Stimulated activated CD8-positive, alpha-beta memory T cell treated with anti-CD3 and anti-CD28 coated beads, Interleukin-7, amount 100 ng/mL, for 48 hours (primary cell): ENCODE results near the gene PRSS38.
A peak's percentile ranks its signal among the peaks of the same experiment; 100 is the strongest.

ENCODE experiments used
- DNase-seq, 2 donors: peaks; one replicate each; pipeline ENCODE4 v3.0.0-alpha.2; 2020; ENCODE audit warnings: low read depth in 1 of 2; ENCODE audit errors: extremely low read depth in 1 of 2

The PRSS38 gene

DNA sequence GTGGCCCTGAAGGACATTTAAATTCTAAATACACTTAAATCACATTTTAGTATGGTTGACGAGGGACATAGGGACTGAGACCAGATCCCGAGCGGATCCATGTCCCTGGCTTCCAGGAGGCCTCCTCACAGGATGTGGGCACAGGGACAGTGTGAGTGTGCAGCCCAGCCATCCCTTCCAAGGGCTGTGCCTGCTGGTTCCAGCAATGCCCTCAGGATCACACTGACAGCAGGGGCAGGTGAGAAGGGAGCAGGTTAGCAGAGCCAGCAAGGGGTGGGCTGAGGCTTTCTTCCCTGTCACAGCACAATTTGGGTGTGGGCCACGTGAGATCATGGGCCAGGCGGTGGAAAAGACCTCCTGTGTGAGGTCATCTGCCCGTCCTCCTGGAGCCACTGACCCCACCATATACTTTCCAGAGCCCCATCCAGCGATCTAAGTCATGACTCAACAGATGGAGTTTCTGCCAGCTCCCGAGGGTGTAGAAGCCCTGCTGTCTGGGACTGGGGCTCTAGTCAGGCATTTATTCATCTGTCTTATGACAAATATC is 37.0 kb upstream of the PRSS38 start:
- DNase-seq = no peak

DNA sequence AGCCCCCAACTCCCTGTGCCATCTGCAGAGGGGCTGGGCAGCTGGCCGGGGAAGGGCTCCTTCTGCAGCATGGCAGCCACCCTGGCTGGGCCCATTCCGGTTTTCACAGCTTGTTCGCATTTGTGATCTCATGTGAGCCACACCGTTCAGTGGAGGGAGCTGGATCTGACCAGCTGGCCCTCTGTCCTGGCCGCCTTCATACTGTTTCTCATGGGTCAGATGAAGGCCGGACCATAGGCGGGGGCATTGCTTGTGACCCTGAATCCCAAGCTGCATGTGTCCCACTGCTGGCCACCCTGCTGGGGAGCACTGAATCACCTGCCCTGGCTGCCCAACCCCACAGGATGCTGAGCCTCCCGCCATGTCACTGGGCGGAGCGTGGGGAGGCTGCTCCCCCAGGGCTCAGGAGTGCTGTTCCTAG is 36.4 kb upstream of the PRSS38 start:
- no peak for DNase-seq

DNA sequence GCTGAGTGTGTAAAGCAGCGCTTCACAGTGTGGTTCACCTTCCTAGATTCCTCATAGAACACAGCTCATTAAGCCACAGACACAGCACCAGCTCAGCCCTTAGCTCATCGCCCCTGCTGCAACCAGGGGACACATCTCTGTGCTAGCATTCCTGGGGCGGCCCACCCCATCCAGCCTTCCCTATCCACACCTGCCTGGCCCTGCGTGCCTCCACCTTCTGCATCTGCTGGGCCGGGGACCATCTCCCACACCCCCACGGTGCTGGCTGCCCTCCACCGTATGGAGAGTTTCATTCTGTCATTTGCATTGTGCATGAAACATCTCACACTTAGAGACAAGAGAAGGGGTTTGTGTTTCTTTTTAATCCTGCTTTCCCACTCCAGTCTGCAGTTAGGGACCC is 35.8 kb upstream of the PRSS38 start:
- DNase-seq = no peak

DNA sequence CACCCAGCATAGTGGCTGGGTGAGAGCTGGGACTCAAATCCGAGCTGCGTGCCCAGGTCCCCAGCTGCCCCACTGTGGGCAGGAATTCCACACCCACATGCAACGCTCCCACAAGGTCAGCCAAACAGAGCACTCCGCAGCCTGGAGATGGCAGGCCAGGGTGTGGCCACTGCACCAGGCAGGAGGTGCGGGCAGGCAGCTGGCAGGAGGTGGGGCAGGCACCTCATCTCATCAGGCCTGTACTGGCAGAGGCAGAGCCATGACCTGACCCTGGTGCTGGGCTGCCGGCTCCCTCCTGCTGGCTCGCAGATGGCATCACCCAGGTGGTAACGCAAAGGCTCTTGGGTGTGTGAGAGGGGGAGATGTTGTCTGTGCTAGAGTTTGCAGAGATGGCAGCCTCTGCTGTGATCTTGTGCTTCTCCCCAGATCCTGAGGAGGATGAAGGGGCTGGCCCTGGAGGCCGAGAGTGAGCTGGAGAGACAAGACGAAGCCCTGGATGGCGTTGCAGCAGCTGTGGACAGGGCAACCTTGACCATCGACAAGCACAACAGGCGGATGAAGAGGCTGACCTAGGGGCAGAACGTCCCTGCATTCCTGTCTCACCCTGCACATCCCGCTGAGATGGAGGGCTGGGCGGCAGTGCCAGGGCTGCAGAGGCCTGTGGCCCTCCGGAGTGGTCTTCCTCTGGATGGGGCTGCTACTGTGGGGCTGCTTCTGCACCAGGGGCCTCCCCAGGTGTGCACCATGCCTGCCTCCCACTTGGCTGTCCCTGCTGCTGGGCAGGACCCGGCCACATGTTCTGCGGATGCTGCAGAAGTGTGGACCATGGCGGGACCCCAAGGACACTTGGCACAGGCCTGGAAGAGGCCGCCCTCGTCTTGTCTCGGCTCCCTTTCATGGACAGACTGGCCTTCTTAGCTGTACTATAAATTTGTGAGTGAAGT is 35.1 kb upstream of the PRSS38 start:
- DNase-seq = no peak

DNA sequence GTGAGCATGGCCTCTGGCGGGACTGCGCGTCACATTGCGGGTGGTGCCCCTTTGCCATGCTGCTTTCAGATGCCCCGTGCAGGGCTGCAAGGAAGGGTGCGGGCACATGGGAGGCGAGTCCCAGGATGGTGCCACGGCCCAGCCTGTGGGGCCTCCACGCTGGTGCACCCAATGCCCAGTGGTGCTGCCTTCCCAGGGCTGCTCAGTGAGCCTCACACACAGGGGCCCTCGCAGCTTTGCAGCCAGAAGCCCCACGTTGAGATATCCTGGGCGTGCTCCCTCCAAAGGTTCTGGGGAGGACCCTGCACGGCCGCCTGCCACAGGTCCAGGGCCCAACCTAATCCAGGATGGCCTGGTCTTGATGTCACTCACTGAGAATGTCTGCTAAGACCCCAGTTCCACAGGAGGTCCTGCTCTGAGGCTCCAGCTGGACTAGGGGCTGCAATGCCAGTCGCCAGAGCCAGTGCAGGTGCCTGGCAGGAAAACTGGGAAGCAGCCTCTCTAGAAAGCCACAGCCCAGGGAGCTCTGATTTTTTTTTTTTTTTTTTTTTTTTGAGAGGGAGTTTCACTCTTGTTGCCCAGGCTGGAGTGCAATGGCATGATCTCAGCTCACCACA is 34.1 kb upstream of the PRSS38 start:
- no peak for DNase-seq

DNA sequence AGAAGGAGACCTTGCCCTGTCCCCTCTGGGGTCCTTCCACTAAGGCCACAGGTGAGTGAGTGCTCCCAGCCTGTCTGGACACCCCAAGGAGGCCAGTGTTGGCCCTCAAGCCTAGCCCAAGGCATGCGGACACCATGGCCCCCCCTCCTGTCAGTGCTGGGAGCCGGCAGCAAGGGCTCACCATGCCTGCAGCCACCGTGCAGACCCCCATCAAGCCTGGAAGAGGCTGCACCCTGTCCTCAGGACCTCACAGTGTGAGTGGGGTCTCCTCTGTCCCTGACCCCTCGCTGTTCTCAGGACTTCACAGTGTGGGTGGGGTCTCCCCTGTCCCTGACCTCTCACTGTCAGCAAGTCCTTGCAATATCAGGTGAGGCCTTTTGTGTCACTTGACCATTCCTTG is 33.2 kb upstream of the PRSS38 start:
- DNase-seq = no peak

DNA sequence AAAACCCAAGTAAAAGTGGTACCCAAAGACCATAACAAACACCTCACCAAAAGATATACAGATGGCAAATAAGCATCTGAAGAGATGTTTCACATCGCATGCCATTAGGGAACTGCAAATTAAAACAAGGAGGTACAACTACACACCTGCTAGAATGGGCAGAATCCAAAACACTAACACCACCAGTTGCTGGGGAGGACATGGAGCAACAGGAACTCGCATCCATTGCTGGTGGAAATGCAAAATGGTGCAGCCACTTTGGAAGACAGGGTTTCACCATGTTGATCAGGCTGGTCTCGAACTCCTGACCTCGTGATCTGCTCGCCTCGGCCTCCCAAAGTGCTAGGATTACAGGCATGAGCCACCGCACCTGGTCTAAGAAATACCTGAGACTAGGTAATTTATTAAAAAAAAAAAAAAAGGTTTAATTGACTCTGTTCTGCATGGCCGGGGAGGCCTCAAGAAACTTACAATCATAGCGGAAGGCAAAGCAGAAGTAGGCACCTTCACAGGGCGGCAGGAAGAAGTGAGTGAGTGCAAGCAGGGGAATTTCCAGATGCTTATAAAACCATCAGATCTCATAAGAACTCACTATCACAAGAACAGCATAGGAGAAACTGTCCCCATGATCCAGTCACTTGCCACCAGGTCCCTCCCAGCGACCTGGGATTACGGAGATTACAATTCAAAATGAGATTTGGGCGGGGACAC is 30.2 kb upstream of the PRSS38 start:
- DNase-seq = no peak

DNA sequence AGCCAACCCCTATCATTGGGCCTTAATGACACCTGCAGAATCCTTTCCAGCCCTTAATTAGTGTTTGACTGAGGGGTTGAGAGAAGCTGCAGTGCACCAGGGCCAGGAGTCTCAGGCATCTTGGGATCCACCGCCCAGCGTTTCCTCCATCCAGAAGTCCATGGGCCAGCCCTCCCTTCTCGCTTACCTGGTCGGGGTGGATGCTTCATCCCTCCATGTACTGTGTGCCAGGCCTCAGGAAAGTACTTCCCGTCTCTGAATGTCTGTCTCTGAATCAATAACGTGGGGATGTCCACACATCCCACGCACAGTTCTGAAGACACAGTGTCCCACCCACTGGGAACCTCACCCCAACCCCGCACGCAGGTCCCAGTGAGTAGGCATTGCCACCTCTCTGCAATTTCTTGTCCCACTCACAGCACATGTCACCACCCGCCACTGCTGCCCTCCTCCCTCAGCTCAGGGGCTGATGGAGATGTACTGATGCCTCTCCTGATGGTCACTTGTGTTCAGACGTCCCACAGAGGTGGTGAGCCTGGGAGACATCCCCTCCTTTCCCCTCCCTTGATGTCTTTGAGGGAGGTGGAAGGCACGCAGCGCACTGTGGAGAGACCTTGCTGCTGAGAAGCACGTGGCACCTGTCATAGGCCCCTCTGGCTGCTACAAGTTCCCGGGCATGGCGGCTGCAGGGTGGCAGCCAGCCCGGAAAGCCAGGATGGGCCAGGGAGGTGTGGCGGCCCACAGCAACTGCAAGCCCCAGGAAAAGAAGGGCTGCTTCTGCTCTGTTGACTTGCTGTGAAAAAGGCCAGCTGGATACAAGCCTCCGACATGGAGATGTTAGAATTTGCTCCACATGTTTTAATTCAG is 29.4 kb upstream of the PRSS38 start:
- no peak for DNase-seq

DNA sequence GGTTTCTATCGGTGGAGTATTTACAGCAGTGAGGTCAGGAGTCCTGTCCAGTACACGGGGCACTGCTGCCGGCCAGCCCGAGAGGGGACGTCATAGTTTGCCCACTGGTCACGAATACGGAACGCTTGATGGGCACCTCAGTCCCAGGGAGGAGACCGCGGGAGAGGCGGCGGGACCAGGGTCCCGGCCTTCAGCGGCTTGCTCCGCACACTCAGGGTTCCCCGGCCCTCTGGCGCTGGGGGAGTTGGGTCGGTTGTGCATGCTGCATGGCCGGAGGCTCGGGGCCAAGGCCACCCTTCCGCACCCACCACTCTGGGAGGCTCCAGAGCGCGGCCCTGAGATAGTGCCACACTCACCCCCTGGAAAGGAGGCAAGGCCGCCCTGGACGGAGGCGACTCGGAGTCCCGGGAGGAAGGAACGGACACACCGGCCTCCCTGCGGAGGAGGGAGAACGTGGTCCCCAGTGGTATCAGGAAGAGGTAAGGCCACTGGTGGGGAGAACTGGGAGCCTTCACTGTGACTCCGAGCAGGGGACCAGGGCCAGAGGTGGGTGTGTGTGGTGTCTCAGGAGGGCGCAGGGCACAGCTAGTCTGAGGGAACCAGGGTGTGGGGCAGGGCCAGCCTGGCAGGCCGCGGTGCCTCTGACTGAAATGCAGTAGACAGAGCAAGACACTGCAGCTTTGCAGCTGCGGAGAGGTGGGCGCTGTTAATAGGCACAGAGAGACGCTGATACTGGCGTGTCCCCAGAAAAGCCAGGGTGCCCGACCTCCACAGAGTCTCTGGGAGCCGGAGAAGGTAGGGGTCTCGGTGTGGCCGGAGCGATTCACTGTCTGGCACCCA is 28.6 kb upstream of the PRSS38 start:
- DNase-seq = no peak

DNA sequence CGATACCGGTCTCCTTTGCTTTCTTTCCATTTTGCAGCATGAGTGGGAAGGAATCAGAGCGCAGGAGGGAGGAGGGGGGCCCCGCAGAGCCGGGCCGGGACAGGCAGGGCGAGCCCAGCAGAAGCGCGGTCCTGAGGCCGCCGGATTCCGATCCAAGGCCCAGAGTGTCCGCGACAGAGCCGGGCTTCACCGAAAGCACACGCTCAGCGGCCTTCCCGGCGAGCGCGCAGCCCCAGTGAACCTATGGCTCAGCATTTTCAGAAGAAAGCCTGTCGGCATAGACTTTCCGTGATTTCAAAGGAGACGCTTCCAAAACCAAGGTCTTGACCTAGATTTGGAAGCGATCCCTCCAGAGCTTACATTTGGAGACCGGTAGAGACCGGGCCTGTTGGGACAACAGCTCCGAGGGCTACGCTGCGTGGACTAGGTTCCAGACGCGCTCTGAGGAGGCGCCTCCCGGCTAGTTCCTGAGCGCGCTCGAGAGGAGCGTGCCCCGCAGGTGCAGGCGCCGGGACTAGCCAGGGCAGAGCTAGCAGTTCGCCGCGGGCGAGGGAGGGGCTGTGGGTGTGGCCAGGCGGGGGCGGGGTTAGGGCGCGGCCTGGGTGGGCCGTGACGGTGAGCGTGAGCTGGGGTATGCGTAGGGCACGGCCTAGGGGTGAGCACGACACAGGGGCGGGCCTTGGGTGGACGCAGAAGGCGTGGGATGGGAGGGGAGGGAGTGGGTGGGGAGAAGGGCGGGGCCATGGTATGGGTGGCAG is 27.8 kb upstream of the PRSS38 start:
- peak; percentile 84 to 87 for DNase-seq

DNA sequence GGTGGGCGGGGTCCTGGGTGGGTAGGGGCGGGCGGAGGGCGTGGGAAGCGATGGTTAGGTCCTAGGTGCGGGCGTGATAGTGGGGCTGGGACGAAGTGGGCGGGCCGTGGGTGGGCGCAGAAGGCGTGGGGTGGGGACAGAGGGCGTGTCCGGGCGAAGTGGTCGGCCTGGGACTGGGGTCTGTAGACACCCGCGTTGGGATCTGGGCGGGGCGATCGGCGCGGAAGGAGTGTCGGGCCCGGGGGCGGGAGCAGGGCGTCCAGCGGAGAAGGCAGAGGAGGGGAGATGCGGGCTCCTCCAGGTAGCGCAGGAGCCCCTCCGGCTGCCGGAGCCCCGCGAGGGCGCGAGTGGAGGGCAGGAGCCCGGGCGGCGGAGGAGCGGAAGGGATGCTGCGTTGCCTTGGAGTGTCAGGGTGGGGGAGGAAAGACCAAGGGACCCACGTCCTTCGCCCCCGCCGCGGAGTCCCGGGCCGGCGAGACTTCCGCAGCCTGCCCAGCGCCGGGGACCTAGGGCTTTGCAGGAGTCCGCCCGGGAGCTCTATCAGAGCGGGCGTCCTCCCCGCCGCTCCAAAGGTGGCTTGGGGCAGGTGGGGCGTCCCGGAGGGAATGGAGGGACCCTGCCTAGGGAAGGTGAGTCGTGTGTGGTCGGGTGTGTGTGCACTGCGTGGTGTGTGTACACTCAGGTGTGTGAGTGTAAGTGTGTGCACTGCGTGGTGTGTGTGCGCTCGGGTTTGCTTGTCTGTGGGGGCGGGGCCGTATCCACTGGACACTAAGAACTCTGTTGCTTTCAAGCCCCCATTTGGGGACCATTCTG is 27.0 kb upstream of the PRSS38 start:
- DNase-seq = peak in 1 of 2 donors; percentile 50

DNA sequence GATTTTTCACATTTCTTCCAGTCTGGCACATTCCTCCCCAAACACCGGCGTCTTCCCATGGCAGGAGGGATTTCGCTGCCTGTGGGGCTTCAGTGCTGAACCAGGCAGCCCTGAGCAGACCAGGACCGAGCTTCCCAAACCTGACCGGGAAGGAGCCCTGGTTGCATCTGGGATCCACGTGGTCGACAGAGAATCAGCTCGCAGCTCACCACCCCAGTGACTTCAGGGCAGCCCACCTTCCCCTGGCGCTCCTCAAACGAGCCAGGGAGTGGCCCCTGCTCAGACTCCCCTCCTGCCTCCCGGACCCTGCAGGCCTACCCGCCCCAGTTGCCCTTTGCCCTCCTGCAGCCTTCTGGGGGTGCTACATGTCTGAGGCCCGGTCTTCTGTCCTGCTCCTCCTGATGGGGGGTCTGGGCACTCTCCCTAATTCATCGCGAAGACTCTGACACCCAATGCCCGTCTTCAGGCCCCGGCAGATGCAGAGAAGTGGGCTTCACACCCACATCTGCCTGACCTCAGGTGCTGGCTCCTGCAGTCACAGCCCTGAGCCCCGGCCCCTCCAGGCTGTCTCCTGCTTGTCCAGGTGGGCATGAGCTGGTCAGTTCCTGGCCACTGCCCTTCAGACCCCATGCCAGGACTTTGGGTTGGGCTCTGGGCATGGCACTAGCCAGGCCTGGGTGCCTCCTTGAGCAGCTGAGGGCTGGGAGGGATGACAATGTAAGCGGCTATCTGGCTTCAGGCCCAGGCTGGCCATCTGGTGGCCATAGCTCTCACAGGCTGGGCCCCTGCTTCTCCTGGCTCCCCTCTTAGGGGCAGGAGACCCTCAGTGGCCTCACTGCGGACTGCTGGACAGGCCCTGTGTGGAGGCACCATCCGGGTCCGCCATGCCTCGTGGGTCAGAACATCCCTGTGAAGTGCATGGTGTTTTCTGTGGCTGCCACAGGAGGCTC is 26.1 kb upstream of the PRSS38 start:
- no peak for DNase-seq

DNA sequence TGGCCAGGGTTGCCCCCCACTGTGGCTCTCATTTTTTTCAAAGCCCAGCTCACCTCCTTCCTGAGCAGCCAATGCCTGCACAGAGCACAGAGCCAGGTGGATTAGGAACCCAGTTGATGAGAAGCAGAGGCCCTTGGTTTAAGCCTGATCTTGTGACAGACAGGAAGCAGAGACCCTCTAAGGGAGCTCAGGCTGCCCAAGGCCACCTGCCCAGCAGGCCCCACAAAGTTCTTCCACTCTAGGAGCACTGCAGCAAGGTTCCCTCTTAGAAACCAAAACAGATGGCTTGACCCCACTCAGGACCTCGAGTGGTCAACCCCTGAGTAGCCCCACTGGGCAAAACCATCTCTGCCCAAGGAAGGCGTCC is 25.5 kb upstream of the PRSS38 start:
- no peak for DNase-seq

DNA sequence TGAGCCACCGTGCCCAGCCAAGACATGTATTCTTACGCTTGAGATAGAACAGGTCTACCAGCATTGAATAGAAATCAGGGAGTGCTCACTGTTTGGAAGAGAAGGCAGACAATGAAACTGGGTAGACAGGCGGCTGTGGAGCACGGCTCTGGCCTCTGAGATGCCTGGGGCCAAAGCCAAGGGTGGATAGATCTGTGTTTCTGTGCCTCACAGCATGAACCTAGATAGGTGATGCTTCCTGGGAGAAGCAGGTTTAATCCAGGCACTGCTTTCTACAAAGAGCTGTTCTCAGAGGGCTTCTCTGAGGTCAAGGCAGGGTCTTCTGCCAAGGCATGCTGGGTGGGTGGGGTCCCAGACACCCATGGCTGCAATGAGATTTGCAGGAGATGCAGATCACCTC is 24.6 kb upstream of the PRSS38 start:
- DNase-seq = no peak

DNA sequence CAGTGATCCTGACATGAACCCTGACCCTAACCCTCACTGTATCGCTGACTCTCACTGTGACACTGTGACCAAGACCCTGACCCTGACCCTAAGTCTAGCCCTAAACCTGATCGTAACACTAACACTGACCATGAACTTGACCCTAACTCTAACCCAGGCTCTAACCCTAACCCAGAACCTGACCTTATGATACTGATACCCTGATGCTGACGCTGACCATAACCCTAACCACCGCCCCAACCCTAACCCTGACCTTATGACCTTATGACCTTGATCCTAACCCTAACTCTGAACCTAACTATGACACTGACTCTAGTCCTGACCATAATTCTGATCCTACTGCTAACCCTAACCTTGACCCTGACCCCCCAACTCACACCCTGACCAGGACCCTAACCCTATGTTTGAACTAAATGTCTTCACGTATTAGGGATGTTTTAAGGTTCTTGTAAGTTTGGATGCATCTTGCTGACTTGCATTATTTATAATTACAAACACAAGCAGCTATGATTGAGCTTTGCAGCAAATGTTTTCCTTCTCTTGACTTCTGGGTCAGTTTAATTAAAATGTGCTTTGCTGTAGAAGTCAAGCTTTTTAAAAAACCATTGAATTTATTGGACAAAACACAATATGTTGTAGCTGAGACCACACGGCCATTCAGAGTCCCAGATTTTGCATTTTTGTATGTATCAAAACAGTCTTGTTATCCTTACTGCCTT is 23.9 kb upstream of the PRSS38 start:
- no peak for DNase-seq
